WTC11 (cell line): ENCODE measurements around the gene IPO9. TPM values are rescaled to one million over a fixed set of nuclear protein-coding genes. Genes with fewer than 3 reads are reported as not detected.

Experiments used
- ATAC-seq: fragments of 200-7000 bp; cut with Tn5 transposase; 2 replicates; pipeline ENCODE4 v1.10.0; 2021; ENCODE audit warnings: mild to moderate bottlenecking, moderate library complexity
- CTCF ChIA-PET: fragments of 300-600 bp; sonication (Branson Sonifier 250); formaldehyde crosslinking; loops from one replicate; lab custom pipeline; 2021; ENCODE audit warnings: antibody characterized with exemption; lab: Charles Lee
- POLR2A ChIA-PET: fragments of 350-600 bp; sonication (Branson Sonifier 250); formaldehyde crosslinking; loops from one replicate; lab custom pipeline; 2021; ENCODE audit warnings: antibody characterized with exemption; lab: Charles Lee
- DNase-seq: peaks from one replicate; pipeline ENCODE4 v3.0.0; 2021; ENCODE audit warnings: low spot score
- H3K27ac Mint-ChIP-seq: 2 replicates; pipeline ENCODE4 v1.8.0; 2021; ENCODE audit warnings: mixed read lengths
- H3K27me3 Mint-ChIP-seq: 2 replicates; pipeline ENCODE4 v1.8.0; 2021; ENCODE audit warnings: low read depth, mild to moderate bottlenecking, moderate library complexity, mixed read lengths
- H3K36me3 Mint-ChIP-seq: 2 replicates; pipeline ENCODE4 v1.8.0; 2021; ENCODE audit warnings: mixed read lengths
- H3K4me1 Mint-ChIP-seq: 2 replicates; pipeline ENCODE4 v1.8.0; 2022; ENCODE audit warnings: mixed read lengths
- H3K4me3 Mint-ChIP-seq: 2 replicates; pipeline ENCODE4 v1.8.0; 2021; ENCODE audit warnings: mild to moderate bottlenecking, moderate library complexity, mixed read lengths
- H3K9me3 Mint-ChIP-seq: 2 replicates; pipeline ENCODE4 v1.8.0; 2021; ENCODE audit warnings: mixed read lengths
- CREM ChIP-seq: sonication (generic); formaldehyde crosslinking; IDR thresholded peaks from 2 replicates; pipeline ENCODE4 v1.8.1; 2022; ENCODE audit warnings: mild to moderate bottlenecking, missing genetic modification reagents, moderate library complexity
- FOXJ3 ChIP-seq: sonication (generic); formaldehyde crosslinking; IDR thresholded peaks from 2 replicates; pipeline ENCODE4 v1.9.0; 2021; ENCODE audit warnings: missing genetic modification reagents, mild to moderate bottlenecking, borderline replicate concordance
- GTF2I ChIP-seq: fragments of 250-450 bp; sonication (Bioruptor Pico); conservative IDR thresholded peaks from 2 replicates; pipeline ENCODE4 v1.4.0; 2021; ENCODE audit warnings: mild to moderate bottlenecking
- HMGA2 ChIP-seq: fragments of 250-450 bp; sonication (Bioruptor Pico); IDR thresholded peaks from 2 replicates; pipeline ENCODE4 v1.4.0; 2021; ENCODE audit warnings: mild to moderate bottlenecking, moderate library complexity
- JUN ChIP-seq: sonication (generic); formaldehyde crosslinking; IDR thresholded peaks from 2 replicates; pipeline ENCODE4 v1.8.0; 2023; ENCODE audit warnings: mild to moderate bottlenecking, missing genetic modification reagents
- NR2C2 ChIP-seq: sonication (generic); formaldehyde crosslinking; IDR thresholded peaks from 2 replicates; pipeline ENCODE4 v1.8.0; 2022; ENCODE audit warnings: mild to moderate bottlenecking, missing genetic modification reagents
- NR3C1 ChIP-seq: sonication (generic); formaldehyde crosslinking; conservative IDR thresholded peaks from 2 replicates; pipeline ENCODE4 v1.8.1; 2023; ENCODE audit warnings: low read depth, mild to moderate bottlenecking, missing genetic modification reagents
- RELA ChIP-seq: sonication (generic); formaldehyde crosslinking; IDR thresholded peaks from 2 replicates; pipeline ENCODE4 v1.8.1; 2022; ENCODE audit warnings: missing genetic modification reagents, mild to moderate bottlenecking, borderline replicate concordance
- RORB ChIP-seq: fragments of 250-450 bp; sonication (Bioruptor Pico); IDR thresholded peaks from 2 replicates; pipeline ENCODE4 v1.9.0; 2021; ENCODE audit warnings: mild to moderate bottlenecking
- SMAD3 ChIP-seq: sonication (generic); formaldehyde crosslinking; IDR thresholded peaks from 2 replicates; pipeline ENCODE4 v1.8.0; 2022; ENCODE audit warnings: missing genetic modification reagents, mild to moderate bottlenecking, borderline replicate concordance
- TCF7 ChIP-seq: sonication (generic); formaldehyde crosslinking; IDR thresholded peaks from 2 replicates; pipeline ENCODE4 v1.8.0; 2022; ENCODE audit warnings: mild to moderate bottlenecking, low read depth, missing genetic modification reagents, moderate library complexity
- ZNF121 ChIP-seq: sonication (generic); formaldehyde crosslinking; IDR thresholded peaks from 2 replicates; pipeline ENCODE4 v1.8.0; 2023; ENCODE audit warnings: missing genetic modification reagents
- ZNF232 ChIP-seq: sonication (generic); formaldehyde crosslinking; IDR thresholded peaks from 2 replicates; pipeline ENCODE4 v1.8.0; 2022; ENCODE audit warnings: mild to moderate bottlenecking, missing genetic modification reagents
- ZNF317 ChIP-seq: sonication (generic); formaldehyde crosslinking; IDR thresholded peaks from 2 replicates; pipeline ENCODE4 v1.8.1; 2023; ENCODE audit warnings: low read depth, mild to moderate bottlenecking, moderate library complexity, missing genetic modification reagents, borderline replicate concordance
- ZNF423 ChIP-seq: fragments of 250-450 bp; sonication (Bioruptor Pico); IDR thresholded peaks from 2 replicates; pipeline ENCODE4 v2.1.2; 2022; ENCODE audit warnings: mild to moderate bottlenecking, moderate library complexity
- ZNF425 ChIP-seq: fragments of 250-450 bp; sonication (Bioruptor Pico); conservative IDR thresholded peaks from 2 replicates; pipeline ENCODE4 v1.9.0; 2021; ENCODE audit warnings: mild to moderate bottlenecking
- total RNA-seq: library from RNA; stranded (reverse); gene quantifications from 3 replicates; pipeline ENCODE4 v1.2.3, GENCODE V29; 2021
- TF ChIP-seq, protein P1 (sequence below): sonication (generic); formaldehyde crosslinking; IDR thresholded peaks from 2 replicates; pipeline ENCODE4 v1.8.1; 2023; ENCODE audit warnings: mild to moderate bottlenecking, moderate library complexity, missing genetic modification reagents
- TF ChIP-seq, protein P2 (sequence below): fragments of 250-450 bp; sonication (Bioruptor Pico); IDR thresholded peaks from 2 replicates; pipeline ENCODE4 v1.9.0; 2021; ENCODE audit warnings: mild to moderate bottlenecking
- TF ChIP-seq, protein P3 (sequence below): fragments of 250-450 bp; sonication (Bioruptor Pico); IDR thresholded peaks from 2 replicates; pipeline ENCODE4 v1.9.0; 2021; ENCODE audit warnings: mild to moderate bottlenecking
- TF ChIP-seq, protein P4 (sequence below): sonication (generic); formaldehyde crosslinking; conservative IDR thresholded peaks from 2 replicates; pipeline ENCODE4 v1.8.1; 2022; ENCODE audit warnings: mild to moderate bottlenecking, missing genetic modification reagents
- TF ChIP-seq, protein P5 (sequence below): sonication (generic); formaldehyde crosslinking; IDR thresholded peaks from 2 replicates; pipeline ENCODE4 v1.8.0; 2022; ENCODE audit warnings: mild to moderate bottlenecking, missing genetic modification reagents

IPO9 gene
- total RNA-seq, 1 experiment from 2014 or later: 97.2 TPM

DNA sequence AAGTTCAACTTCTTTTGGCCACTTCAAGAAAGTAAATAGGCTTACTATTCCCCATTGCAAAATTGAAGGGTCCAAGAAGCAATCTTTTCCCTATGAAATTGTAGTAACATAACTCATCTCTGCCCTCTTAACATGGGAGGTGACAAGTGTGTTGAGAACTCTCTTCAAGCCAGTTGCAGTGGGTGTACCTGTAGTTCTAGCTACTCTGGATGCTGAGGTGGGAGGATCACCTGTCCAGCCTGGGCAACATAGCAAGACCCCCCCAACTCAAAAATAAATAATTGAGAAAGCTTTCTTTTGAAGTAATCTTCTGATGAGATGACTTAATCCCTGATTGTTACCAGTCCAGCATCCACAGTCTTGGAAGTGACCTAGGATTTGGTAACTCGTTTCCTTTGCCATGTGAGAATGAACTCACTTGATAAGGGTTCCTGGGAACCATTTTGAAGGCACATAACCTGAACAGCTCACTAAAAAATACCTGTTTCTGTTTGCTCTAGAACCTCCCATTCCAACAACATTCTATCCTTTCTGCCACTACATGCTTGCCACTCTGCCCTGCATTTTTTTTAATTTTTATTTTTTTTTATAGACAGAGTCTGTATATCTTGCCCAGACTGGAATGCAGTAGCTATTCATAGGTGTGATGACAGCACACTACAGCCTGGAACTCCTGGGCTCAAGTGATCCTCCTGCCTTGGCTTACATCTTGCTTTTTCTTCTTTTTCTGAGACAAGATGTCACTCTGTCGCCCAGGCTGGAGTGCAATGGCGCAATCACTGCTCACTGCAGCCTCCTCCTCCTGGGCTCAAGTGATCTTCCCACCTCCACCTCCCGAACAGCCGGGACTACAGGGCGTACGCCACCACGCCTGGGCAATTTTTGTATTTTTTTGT lies 1.4 kb upstream of the IPO9 start:
- CTCF ChIA-PET: interaction anchor here (1.0 to 2.9 kb wide), 8 partner anchors 12 to 315 kb away, joined by 3 to 29 read pairs (median 4); no protein-coding TSS in a partner anchor
- TF ChIP-seq RORB (CRISPR knock-in tag) (no peak), ZNF121 (CRISPR knock-in tag) (peak; percentile 77)
- TF ChIP-seq, protein P1, sequence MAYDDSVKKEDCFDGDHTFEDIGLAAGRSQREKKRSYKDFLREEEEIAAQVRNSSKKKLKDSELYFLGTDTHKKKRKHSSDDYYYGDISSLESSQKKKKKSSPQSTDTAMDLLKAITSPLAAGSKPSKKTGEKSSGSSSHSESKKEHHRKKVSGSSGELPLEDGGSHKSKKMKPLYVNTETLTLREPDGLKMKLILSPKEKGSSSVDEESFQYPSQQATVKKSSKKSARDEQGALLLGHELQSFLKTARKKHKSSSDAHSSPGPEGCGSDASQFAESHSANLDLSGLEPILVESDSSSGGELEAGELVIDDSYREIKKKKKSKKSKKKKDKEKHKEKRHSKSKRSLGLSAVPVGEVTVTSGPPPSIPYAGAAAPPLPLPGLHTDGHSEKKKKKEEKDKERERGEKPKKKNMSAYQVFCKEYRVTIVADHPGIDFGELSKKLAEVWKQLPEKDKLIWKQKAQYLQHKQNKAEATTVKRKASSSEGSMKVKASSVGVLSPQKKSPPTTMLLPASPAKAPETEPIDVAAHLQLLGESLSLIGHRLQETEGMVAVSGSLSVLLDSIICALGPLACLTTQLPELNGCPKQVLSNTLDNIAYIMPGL (CRISPR knock-in tag): no peak
- Mint-ChIP-seq H3K4me3 (no peak overlapping the region; the same call in 1 of the 2 replicates), H3K36me3 (0 out of 2 replicates have a peak, but pooled peaks cover 5% of the 10 kb centered on the region), H3K9me3 (no peaks in the 10 kb centered on the region), H3K27me3 (no peaks in the 10 kb centered on the region), H3K27ac (peak overlapping the region; percentile 92), H3K4me1 (peaks cover 46% of the 10 kb centered on the region)
- DNase-seq: no peak
- POLR2A ChIA-PET: no interaction called here
- ATAC-seq: no peak

DNA sequence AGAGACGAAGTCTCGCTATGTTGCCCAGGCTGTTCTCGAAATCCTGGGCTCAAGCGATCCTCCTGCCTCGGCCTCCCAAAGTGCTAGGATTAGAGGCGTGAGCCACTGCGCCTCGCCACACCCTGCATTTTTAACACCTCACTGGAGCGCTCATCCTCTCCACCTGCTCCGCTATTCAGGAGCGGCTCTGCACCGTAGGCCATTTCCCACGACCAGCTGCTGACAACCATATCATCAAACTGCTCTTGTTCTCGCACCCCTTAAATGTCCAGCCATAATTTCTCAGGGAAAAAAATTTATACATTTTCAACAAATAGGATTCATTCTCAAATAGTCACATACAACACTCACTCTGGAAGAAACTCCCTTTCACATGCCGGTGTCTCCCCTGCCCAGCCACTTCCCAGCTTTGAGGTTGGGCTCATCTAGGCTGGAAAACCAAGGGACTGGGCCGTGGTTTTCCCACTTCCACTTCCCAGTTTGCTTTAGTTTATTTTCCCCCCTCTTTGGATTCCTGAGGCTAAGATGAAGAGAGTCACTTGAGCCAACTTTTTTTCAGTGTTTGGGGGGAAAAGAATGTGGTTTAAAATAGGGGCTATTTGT lies 639 bp upstream of the IPO9 start:
- CTCF ChIA-PET: interaction anchor here (1.0 to 2.9 kb wide), 6 partner anchors 12 to 315 kb away, joined by 3 to 29 read pairs (median 8); no protein-coding TSS in a partner anchor
- DNase-seq (no peak), ATAC-seq (no peak)
- Mint-ChIP-seq H3K36me3 (0 out of 2 replicates have a peak, but pooled peaks cover 5% of the 10 kb centered on the region), H3K27me3 (no peaks in the 10 kb centered on the region), H3K27ac (peak overlapping the region; percentile 92; the same call in 1 of the 2 replicates), H3K9me3 (no peaks in the 10 kb centered on the region), H3K4me1 (peaks cover 50% of the 10 kb centered on the region), H3K4me3 (peak overlapping the region; percentile 98)
- POLR2A ChIA-PET: no interaction called here
- TF ChIP-seq JUN (CRISPR knock-in tag): no peak
- TF ChIP-seq TCF7 (CRISPR knock-in tag): no peak
- TF ChIP-seq, protein P2, sequence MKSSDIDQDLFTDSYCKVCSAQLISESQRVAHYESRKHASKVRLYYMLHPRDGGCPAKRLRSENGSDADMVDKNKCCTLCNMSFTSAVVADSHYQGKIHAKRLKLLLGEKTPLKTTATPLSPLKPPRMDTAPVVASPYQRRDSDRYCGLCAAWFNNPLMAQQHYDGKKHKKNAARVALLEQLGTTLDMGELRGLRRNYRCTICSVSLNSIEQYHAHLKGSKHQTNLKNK: no peak
- no peak for TF ChIP-seq FOXJ3
- no peak for TF ChIP-seq HMGA2 (CRISPR knock-in tag)
- TF ChIP-seq, protein P3, sequence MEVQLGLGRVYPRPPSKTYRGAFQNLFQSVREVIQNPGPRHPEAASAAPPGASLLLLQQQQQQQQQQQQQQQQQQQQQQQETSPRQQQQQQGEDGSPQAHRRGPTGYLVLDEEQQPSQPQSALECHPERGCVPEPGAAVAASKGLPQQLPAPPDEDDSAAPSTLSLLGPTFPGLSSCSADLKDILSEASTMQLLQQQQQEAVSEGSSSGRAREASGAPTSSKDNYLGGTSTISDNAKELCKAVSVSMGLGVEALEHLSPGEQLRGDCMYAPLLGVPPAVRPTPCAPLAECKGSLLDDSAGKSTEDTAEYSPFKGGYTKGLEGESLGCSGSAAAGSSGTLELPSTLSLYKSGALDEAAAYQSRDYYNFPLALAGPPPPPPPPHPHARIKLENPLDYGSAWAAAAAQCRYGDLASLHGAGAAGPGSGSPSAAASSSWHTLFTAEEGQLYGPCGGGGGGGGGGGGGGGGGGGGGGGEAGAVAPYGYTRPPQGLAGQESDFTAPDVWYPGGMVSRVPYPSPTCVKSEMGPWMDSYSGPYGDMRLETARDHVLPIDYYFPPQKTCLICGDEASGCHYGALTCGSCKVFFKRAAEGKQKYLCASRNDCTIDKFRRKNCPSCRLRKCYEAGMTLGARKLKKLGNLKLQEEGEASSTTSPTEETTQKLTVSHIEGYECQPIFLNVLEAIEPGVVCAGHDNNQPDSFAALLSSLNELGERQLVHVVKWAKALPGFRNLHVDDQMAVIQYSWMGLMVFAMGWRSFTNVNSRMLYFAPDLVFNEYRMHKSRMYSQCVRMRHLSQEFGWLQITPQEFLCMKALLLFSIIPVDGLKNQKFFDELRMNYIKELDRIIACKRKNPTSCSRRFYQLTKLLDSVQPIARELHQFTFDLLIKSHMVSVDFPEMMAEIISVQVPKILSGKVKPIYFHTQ (CRISPR knock-in tag): no peak
- TF ChIP-seq, protein P4, sequence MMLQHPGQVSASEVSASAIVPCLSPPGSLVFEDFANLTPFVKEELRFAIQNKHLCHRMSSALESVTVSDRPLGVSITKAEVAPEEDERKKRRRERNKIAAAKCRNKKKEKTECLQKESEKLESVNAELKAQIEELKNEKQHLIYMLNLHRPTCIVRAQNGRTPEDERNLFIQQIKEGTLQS (CRISPR knock-in tag): no peak
- no peak for TF ChIP-seq ZNF232 (CRISPR knock-in tag)
- TF ChIP-seq, protein P5, sequence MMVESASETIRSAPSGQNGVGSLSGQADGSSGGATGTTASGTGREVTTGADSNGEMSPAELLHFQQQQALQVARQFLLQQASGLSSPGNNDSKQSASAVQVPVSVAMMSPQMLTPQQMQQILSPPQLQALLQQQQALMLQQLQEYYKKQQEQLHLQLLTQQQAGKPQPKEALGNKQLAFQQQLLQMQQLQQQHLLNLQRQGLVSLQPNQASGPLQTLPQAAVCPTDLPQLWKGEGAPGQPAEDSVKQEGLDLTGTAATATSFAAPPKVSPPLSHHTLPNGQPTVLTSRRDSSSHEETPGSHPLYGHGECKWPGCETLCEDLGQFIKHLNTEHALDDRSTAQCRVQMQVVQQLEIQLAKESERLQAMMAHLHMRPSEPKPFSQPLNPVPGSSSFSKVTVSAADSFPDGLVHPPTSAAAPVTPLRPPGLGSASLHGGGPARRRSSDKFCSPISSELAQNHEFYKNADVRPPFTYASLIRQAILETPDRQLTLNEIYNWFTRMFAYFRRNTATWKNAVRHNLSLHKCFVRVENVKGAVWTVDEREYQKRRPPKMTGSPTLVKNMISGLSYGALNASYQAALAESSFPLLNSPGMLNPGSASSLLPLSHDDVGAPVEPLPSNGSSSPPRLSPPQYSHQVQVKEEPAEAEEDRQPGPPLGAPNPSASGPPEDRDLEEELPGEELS (CRISPR knock-in tag): no peak
- no peak for TF ChIP-seq SMAD3 (CRISPR knock-in tag)
- TF ChIP-seq ZNF425 (CRISPR knock-in tag): no peak
- TF ChIP-seq NR3C1 (CRISPR knock-in tag): no peak
- no peak for TF ChIP-seq ZNF317
- no peak for TF ChIP-seq ZNF423
- TF ChIP-seq NR2C2 (CRISPR knock-in tag): no peak
- no peak for TF ChIP-seq CREM
- no peak for TF ChIP-seq RELA (CRISPR knock-in tag)
- TF ChIP-seq GTF2I (CRISPR knock-in tag): no peak
